ENCODE data around the gene DEGS2. TPM values are rescaled to one million over a fixed set of nuclear protein-coding genes. Genes with fewer than 3 reads are reported as not detected.
A peak's percentile ranks its signal among the peaks of the same experiment; 100 is the strongest.
"Not testable (repeated sequence)": the region's sequence is repeated elsewhere in the genome, so short reads cannot be mapped to it uniquely, and the experiment has no call there.

The DEGS2 gene
- total RNA-seq, 1 donor from 2014 or later: 4.9 TPM

- no peak for DNase-seq
These were observed 19.2 kb upstream of the DEGS2 start for GRCh38 chr14:100178691-100179090.

- no peak for DNase-seq
These were observed 17.4 kb upstream of the DEGS2 start for GRCh38 chr14:100176811-100177327.

GRCh38 chr14:100173353-100173752 lies 13.9 kb upstream of the DEGS2 start:
- no peak for DNase-seq

GRCh38 chr14:100172811-100173210 lies 13.4 kb upstream of the DEGS2 start:
- DNase-seq: no peak

- DNase-seq: no peak
These were observed 11.4 kb upstream of the DEGS2 start for GRCh38 chr14:100170880-100171279.

GRCh38 chr14:100168506-100168905 lies 9.1 kb upstream of the DEGS2 start:
- DNase-seq: no peak

GRCh38 chr14:100165831-100166440 lies 6.5 kb upstream of the DEGS2 start:
- no peak for DNase-seq

- peak; percentile 37 for DNase-seq
These were observed 5.9 kb upstream of the DEGS2 start for GRCh38 chr14:100165376-100165775.

- DNase-seq: no peak
These were observed 1.1 kb upstream of the DEGS2 start for GRCh38 chr14:100160534-100160916.

GRCh38 chr14:100159865-100160533 lies 554 bp upstream of the DEGS2 start:
- DNase-seq: no peak

- no peak for DNase-seq
These were observed 815 bp downstream of the DEGS2 start for GRCh38 chr14:100158566-100159093.

GRCh38 chr14:100157548-100158232 lies 1.8 kb downstream of the DEGS2 start:
- DNase-seq: not testable (repeated sequence)

GRCh38 chr14:100156776-100157175 lies 2.7 kb downstream of the DEGS2 start:
- no peak for DNase-seq

- DNase-seq: no peak
These were observed 3.5 kb downstream of the DEGS2 start for GRCh38 chr14:100155756-100156616.

GRCh38 chr14:100155049-100155621 lies 4.3 kb downstream of the DEGS2 start:
- peak; percentile 56 for DNase-seq

GRCh38 chr14:100153560-100153959 lies 5.9 kb downstream of the DEGS2 start:
- no peak for DNase-seq

GRCh38 chr14:100152091-100152490 lies 7.4 kb downstream of the DEGS2 start:
- DNase-seq: no peak

- DNase-seq: no peak
These were observed 8.4 kb downstream of the DEGS2 start for GRCh38 chr14:100150932-100151587.

- no peak for DNase-seq
These were observed 9.4 kb downstream of the DEGS2 start for GRCh38 chr14:100149851-100150611.

Measured in tongue (tissue), 2 donors.